Sigmoid colon (tissue), 7 donors: Measurements from ENCODE around the gene CDH23. TPM values are rescaled to one million over a fixed set of nuclear protein-coding genes. Genes with fewer than 3 reads are reported as not detected.

Experiments
- DNase-seq: peaks from one replicate; pipeline ENCODE4 v3.0.0-alpha.2; 2019
- H3K27ac ChIP-seq, 4 donors: fragments of 200-600 bp; sonication (generic); one replicate each; pipeline ENCODE4 v1.5.1; 2016 to 2019; ENCODE audit warnings: mild to moderate bottlenecking in 1 of 4
- H3K27me3 ChIP-seq, 3 donors: fragments of 200-600 bp; sonication (generic); one replicate each; pipeline ENCODE4 v1.5.1; 2019; ENCODE audit warnings: mild to moderate bottlenecking in 1 of 3
- H3K36me3 ChIP-seq, 4 donors: fragments of 200-600 bp; sonication (generic); one replicate each; pipeline ENCODE4 v1.5.1; 2016 to 2019
- H3K4me1 ChIP-seq, 4 donors: fragments of 200-600 bp; sonication (generic); one replicate each; pipeline ENCODE4 v1.5.1; 2017 to 2019
- H3K4me3 ChIP-seq, 4 donors: fragments of 200-600 bp; sonication (generic); one replicate each; pipeline ENCODE4 v1.5.1; 2017 to 2019; ENCODE audit warnings: mild to moderate bottlenecking in 2 of 4, moderate library complexity in 1 of 4
- H3K9me3 ChIP-seq, 4 donors: fragments of 200-600 bp in 3 of 4; sonication (generic) in 3 of 4; one replicate each; pipeline versions ENCODE4 v1.5.1 to v1.6.1; 2013 to 2019
- EP300 ChIP-seq, 4 donors: sonication (generic); formaldehyde crosslinking; IDR thresholded peaks; one replicate each; pipeline ENCODE4 v1.6.1; 2017; ENCODE audit warnings: antibody characterized with exemption in 4 of 4
- POLR2A ChIP-seq, 2 donors: fragments of 450-650 bp; IDR thresholded peaks; one replicate each; pipeline ENCODE4 v1.6.1; 2016; ENCODE audit warnings: antibody characterized with exemption in 2 of 2, mild to moderate bottlenecking in 2 of 2, moderate library complexity in 2 of 2
- POLR2AphosphoS5 ChIP-seq, 4 donors: sonication (generic); formaldehyde crosslinking; IDR thresholded peaks; one replicate each; pipeline ENCODE4 v1.6.1; 2017; ENCODE audit warnings: antibody characterized with exemption in 4 of 4
- WGBS, 2 donors: extraction: QIAGEN DNeasy Blood & Tissue Kit; methylation state at CpG; one replicate each; pipeline ENCODE4 v1.1.7; 2013; 5-methylcytosine and 5-hydroxymethylcytosine counted together
- intact Hi-C: fragments of 100-400 bp; cut with DNase I; formaldehyde crosslinking; loops from one replicate; pipeline ENCODE4 v1.15.1; 2023
- polyA plus RNA-seq, 3 donors: library from polyadenylated mRNA; stranded (reverse); fragments of 200-250 nt; gene quantifications; one replicate each; pipeline ENCODE4 v1.2.3, GENCODE V29; 2013
- total RNA-seq, 4 donors: library from RNA; depleted of rRNA; stranded (reverse); fragments of >200 nt; gene quantifications; one replicate each; pipeline ENCODE4 v1.1.0, GENCODE V29; 2016
- TF ChIP-seq, protein P1 (sequence below), 4 experiments: fragments of 450-650 bp in 3 of 4; fragments of 200-600 bp in 1 of 4; IDR thresholded peaks; one replicate each; pipeline ENCODE4 v1.5.1; 2016 to 2019; ENCODE audit warnings: antibody characterized with exemption in 4 of 4, mild to moderate bottlenecking in 3 of 4, moderate library complexity in 2 of 4
- donor health status: healthy with polysubstance abuse.
- donor health status: Bipolar disorder and iron deficiency.
- donor health status: healthy.

The CDH23 gene
- total and polyA plus RNA-seq, 7 donors, result 1.5 to 7.2 (median 3.0) TPM

DNA sequence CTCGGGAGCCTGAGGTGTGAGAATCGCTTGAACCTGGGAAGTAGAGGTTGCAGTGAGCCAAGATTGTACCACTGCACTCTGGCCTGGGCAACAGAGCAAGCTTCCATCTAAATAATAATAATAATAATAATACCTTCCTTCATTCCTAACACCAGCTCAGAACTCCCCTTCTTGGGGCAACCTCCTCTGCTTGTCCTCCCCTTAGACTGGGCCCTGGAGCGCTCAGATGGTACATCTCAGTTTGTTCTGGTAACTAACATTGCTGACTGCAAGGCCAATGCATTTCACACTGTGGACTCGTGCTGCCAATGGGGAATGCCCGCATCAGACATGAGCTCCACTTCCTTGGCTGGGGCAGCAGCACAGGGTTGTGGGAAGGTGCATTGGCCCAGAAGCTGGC lies 245.3 kb downstream of the CDH23 start:
- Histone ChIP-seq H3K27me3 (no peaks in the 10 kb centered on the region), H3K9me3 (no peaks in the 10 kb centered on the region), H3K4me1 (no peaks in the 10 kb centered on the region), H3K4me3 (no peak overlapping the region), H3K27ac (no peak overlapping the region), H3K36me3 (no peaks in the 10 kb centered on the region)
- DNase-seq, result no peak
- WGBS, 2 donors, result 76 to 85% methylated on average over 5 of the region's 5 CpGs
- intact Hi-C loops, result no loop called here
- TF ChIP-seq EP300 (IDR thresholded peaks at IDR 0.05), result no peak
- TF ChIP-seq POLR2A (IDR thresholded peaks at IDR 0.05), result no peak
- TF ChIP-seq, protein P1, sequence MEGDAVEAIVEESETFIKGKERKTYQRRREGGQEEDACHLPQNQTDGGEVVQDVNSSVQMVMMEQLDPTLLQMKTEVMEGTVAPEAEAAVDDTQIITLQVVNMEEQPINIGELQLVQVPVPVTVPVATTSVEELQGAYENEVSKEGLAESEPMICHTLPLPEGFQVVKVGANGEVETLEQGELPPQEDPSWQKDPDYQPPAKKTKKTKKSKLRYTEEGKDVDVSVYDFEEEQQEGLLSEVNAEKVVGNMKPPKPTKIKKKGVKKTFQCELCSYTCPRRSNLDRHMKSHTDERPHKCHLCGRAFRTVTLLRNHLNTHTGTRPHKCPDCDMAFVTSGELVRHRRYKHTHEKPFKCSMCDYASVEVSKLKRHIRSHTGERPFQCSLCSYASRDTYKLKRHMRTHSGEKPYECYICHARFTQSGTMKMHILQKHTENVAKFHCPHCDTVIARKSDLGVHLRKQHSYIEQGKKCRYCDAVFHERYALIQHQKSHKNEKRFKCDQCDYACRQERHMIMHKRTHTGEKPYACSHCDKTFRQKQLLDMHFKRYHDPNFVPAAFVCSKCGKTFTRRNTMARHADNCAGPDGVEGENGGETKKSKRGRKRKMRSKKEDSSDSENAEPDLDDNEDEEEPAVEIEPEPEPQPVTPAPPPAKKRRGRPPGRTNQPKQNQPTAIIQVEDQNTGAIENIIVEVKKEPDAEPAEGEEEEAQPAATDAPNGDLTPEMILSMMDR (IDR thresholded peaks at IDR 0.05), result no peak
- no peak for TF ChIP-seq POLR2AphosphoS5 (IDR thresholded peaks at IDR 0.05)

DNA sequence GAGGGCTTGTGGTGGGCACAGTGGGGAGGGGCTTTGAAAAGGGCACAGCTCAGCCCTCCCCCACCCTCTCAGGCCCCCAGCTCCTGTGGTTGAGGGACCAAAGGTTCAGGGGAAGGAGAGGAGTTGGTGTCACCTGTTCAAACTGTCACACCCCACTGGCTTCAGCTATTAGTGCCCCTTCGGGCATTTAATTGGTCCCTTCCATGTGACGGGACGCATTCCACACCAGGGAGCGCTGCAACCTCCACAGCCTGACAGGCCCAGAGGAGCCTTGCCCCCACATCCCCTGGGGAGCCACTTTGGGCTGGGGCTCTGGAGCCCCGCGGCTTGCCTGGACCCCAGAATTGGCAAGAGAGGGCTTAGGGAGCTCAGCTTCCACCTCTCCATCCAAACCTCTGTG lies 247.2 kb downstream of the CDH23 start:
- intact Hi-C loops, result no loop called here
- TF ChIP-seq EP300 (IDR thresholded peaks at IDR 0.05), result no peak
- Histone ChIP-seq H3K4me1 (no peaks in the 10 kb centered on the region), H3K27ac (no peak overlapping the region), H3K27me3 (no peaks in the 10 kb centered on the region), H3K4me3 (no peak overlapping the region), H3K9me3 (no peaks in the 10 kb centered on the region), H3K36me3 (no peaks in the 10 kb centered on the region)
- 41 to 66% methylated on average over 6 of the region's 6 CpGs for WGBS, 2 donors
- DNase-seq, result no peak

DNA sequence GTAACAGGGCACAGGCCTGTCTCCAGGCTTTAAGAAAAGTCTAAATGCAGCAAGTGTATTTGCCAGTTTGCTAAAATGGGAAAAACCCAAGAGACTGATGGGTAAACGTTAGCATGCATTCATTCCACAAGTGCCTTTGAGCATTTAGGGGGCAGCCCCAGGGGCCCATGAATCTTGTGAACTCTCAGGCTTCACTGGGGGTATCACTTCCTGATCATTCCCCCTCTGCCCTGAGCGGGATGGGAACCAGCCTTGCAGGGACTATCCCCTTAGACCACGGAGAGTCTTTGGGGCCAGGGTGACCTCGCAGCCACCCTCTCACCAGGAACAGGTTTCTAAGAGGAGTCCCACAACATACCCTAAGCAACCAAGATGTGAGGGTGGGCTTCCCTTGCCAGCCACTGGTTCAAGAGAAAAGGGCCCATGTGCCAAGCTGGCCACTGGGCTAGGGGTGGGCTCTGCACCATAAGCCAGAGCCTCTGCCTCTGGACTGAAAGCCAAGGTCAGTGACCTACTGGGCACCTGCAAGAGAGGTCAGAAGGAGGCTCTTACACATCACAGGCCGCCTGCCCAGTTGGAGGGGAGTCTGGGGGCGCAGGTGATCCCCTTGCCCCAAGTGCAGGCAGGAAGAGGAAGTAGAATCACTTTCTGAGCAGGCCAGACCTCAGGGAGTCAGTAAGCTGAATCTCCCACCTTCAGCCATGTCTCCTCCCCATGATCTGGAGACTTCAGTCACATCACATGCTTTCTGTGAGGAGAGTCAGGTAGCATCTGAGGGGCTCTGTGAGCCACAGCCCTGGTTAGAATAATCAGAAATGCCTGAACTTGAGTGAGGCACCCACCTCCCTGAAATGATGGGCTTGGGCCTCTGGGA lies 247.8 kb downstream of the CDH23 start:
- Histone ChIP-seq H3K27ac (no peak overlapping the region), H3K27me3 (no peaks in the 10 kb centered on the region), H3K4me1 (no peaks in the 10 kb centered on the region), H3K4me3 (no peak overlapping the region), H3K36me3 (no peaks in the 10 kb centered on the region), H3K9me3 (no peaks in the 10 kb centered on the region)
- intact Hi-C loops, result no loop called here
- no peak for DNase-seq
- 71 to 82% methylated on average over 6 of the region's 6 CpGs for WGBS, 2 donors
- TF ChIP-seq POLR2AphosphoS5 (IDR thresholded peaks at IDR 0.05), result no peak
- TF ChIP-seq, protein P1 (IDR thresholded peaks at IDR 0.05), result no peak
- TF ChIP-seq POLR2A (IDR thresholded peaks at IDR 0.05), result no peak
- TF ChIP-seq EP300 (IDR thresholded peaks at IDR 0.05), result no peak

DNA sequence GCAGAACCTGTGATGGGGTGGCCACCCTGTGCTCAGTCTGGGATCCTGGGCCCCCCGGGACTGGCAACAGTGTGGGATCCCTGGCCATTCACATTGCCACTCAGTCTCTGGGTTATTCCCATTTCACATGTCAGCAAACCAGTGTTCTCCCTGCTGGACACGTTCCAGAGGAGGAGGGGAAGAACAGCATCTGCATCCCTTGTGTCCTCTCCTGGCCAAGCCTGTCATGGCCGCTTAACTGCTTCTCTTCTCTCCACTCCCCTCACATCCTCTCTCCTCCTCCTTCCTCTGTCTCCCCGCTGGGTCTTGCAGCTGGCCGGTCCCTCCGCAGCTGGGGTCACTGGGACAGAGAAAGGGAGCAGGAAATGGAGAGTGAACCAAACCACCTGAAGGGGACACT lies 248.5 kb downstream of the CDH23 start:
- Histone ChIP-seq H3K4me3 (no peak overlapping the region), H3K9me3 (no peaks in the 10 kb centered on the region), H3K4me1 (no peaks in the 10 kb centered on the region), H3K27me3 (no peaks in the 10 kb centered on the region), H3K27ac (no peak overlapping the region), H3K36me3 (no peaks in the 10 kb centered on the region)
- TF ChIP-seq, protein P1 (IDR thresholded peaks at IDR 0.05), result no peak
- TF ChIP-seq POLR2A (IDR thresholded peaks at IDR 0.05) (no peak), POLR2AphosphoS5 (IDR thresholded peaks at IDR 0.05) (no peak), EP300 (IDR thresholded peaks at IDR 0.05) (no peak)
- 80 to 89% methylated on average over 6 of the region's 6 CpGs for WGBS, 2 donors
- no peak for DNase-seq
- intact Hi-C loops, result no loop called here

DNA sequence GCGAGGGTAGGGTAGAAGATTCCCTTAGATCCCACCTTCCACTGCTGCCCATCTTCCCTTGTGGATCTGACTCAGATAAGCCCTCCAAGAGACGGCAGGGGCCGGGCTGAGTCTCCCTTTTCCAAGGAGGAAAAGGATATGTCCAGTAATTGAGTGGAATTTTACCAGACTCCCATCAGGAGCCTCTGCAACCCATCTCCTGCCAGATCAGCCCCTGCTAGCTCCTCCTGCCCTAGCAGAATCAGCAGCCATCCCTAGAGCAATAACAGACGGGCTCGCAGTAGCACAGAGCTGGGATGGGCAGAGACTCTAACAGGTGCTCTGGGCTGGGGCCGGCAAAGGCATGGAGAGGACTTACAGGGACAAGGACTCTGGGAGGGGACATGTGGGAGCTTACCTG lies 249.3 kb downstream of the CDH23 start:
- no peaks in the 10 kb centered on the region for H3K9me3 ChIP-seq
- H3K36me3 ChIP-seq, result no peaks in the 10 kb centered on the region
- TF ChIP-seq POLR2A (IDR thresholded peaks at IDR 0.05), result no peak
- TF ChIP-seq, protein P1 (IDR thresholded peaks at IDR 0.05), result no peak
- no peak for TF ChIP-seq POLR2AphosphoS5 (IDR thresholded peaks at IDR 0.05)
- TF ChIP-seq EP300 (IDR thresholded peaks at IDR 0.05), result no peak
- intact Hi-C loops, result no loop called here
- 88 to 94% methylated on average over 6 of the region's 6 CpGs for WGBS, 2 donors
- DNase-seq, result no peak
- H3K4me1 ChIP-seq, result no peaks in the 10 kb centered on the region
- no peaks in the 10 kb centered on the region for H3K27me3 ChIP-seq
- H3K4me3 ChIP-seq, result no peak overlapping the region
- H3K27ac ChIP-seq, result no peak overlapping the region
